ENCODE measurements around the gene LAMTOR1.
"Not testable (repeated sequence)": the region's sequence is repeated elsewhere in the genome, so short reads cannot be mapped to it uniquely, and the experiment has no call there.

- not testable (repeated sequence) for TF ChIP-seq CTCF, POLR2A (IDR thresholded peaks at IDR 0.05)
Measured at GRCh38 chr11:72142086-72142485, 39.0 kb upstream of the LAMTOR1 start.

Measured in body of pancreas (tissue), 4 donors.